ENCODE data around the gene CNTN5.

Gene CNTN5

GRCh38 chr11:99020352-99021225 is at the start of gene CNTN5:
TSS of gene CNTN5 (plus strand) at chr11:99020949.
- ChIA-PET CTCF (no interaction called here), POLR2A (no interaction called here)
- DNase-seq (ENCODE audit: extremely low spot score), result peak; percentile 9
- TF ChIP-seq CTCF (IDR thresholded peaks at IDR 0.05; ENCODE audit: control extremely low read depth, extremely low read depth, low read depth, missing control alignments), result no peak

DNA sequence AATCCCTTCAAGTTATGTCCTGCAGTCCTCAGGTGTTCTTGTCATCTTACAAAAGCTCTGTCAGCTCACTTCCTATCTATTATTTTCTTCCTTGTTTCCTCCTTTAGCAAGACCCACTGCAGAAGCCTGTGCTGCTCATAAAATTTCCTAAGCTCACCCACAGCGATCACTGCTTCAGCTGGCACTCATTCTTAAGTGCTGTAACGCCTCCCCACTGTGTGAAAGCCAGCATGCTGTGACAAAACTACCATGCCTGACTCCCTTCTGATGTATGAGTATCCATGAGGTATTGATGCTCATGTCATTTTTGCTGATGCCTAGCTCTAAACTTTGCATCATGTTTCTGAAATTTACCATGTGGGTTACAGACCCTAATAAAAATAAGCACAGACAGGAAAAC is 41.5 kb upstream of the CNTN5 start:
- DNase-seq (ENCODE audit: extremely low spot score), result no peak
- ChIA-PET CTCF (no interaction called here), POLR2A (no interaction called here)
- TF ChIP-seq CTCF (IDR thresholded peaks at IDR 0.05; ENCODE audit: control extremely low read depth, extremely low read depth, low read depth, missing control alignments), result no peak

GRCh38 chr11:99015634-99016454 is 4.9 kb upstream of the CNTN5 start:
- TF ChIP-seq CTCF (IDR thresholded peaks at IDR 0.05; ENCODE audit: control extremely low read depth, extremely low read depth, low read depth, missing control alignments), result peak; percentile 82
- peak; percentile 39 for DNase-seq (ENCODE audit: extremely low spot score)
- POLR2A ChIA-PET, result no interaction called here
- CTCF ChIA-PET, result interaction anchor here (0.6 to 2.3 kb wide), 14 partner anchors 9 to 1714 kb away, joined by 3 to 14 read pairs (median 4); no protein-coding TSS in a partner anchor

- no peak for DNase-seq (ENCODE audit: extremely low spot score)
- TF ChIP-seq CTCF (IDR thresholded peaks at IDR 0.05; ENCODE audit: control extremely low read depth, extremely low read depth, low read depth, missing control alignments), result no peak
- ChIA-PET CTCF (no interaction called here), POLR2A (no interaction called here)
These were observed 1.1 kb upstream of the CNTN5 start for GRCh38 chr11:99019696-99020095.

- DNase-seq (ENCODE audit: extremely low spot score), result no peak
- POLR2A ChIA-PET, result no interaction called here
- no peak for TF ChIP-seq CTCF (IDR thresholded peaks at IDR 0.05; ENCODE audit: control extremely low read depth, extremely low read depth, low read depth, missing control alignments)
- CTCF ChIA-PET, result no interaction called here
These were observed 16.3 kb downstream of the CNTN5 start for GRCh38 chr11:99037057-99037456.

GRCh38 chr11:99063331-99063730 is 42.6 kb downstream of the CNTN5 start:
- ChIA-PET POLR2A (no interaction called here), CTCF (interaction anchor here (1.3 kb wide), 1 partner anchor 9 kb away, joined by 3 read pairs; no protein-coding TSS in a partner anchor)
- TF ChIP-seq CTCF (IDR thresholded peaks at IDR 0.05; ENCODE audit: control extremely low read depth, extremely low read depth, low read depth, missing control alignments), result no peak
- no peak for DNase-seq (ENCODE audit: extremely low spot score)
